HCT116 (cell line): ENCODE results near the gene MRPL37. TPM values are rescaled to one million over a fixed set of nuclear protein-coding genes. Genes with fewer than 3 reads are reported as not detected.

ENCODE experiments used
- ATAC-seq: fragments of 200-7000 bp; cut with Tn5 transposase; 2 replicates; pipeline ENCODE4 v1.9.1; 2020; ENCODE audit warnings: mild to moderate bottlenecking, moderate library complexity
- BruUV-seq: library from RNA; stranded (reverse); fragments of 400-500 nt; replicated peaks from 2 replicates; lab custom pipeline; 2021; lab: Mats Ljungman, UMichigan
- CTCF ChIA-PET: fragments of 300-600 bp; sonication (Branson Sonifier 250); formaldehyde crosslinking; loops from one replicate; lab custom pipeline; 2021; ENCODE audit warnings: antibody characterized with exemption; lab: Charles Lee
- POLR2A ChIA-PET: fragments of 300-600, 350-600 bp; sonication (Branson Sonifier 250); formaldehyde crosslinking; loops from one replicate; lab custom pipeline; 2021; ENCODE audit warnings: antibody characterized with exemption; lab: Charles Lee
- RAD21 ChIA-PET, 2 experiments: fragments of 300-600 bp; sonication (Branson Sonifier 250); formaldehyde crosslinking; loops; one replicate each; lab custom pipeline; 2023; ENCODE audit warnings: low total read pairs in 2 of 2; ENCODE audit not compliant: uncharacterized antibody in 2 of 2, unreplicated experiment in 2 of 2, low non-redundant PET in 1 of 2; lab: Charles Lee
- DNase-seq: peaks from one replicate; pipeline ENCODE4 v3.0.0-alpha.2; 2010; ENCODE audit warnings: low read depth, low spot score
- H2AFZ ChIP-seq: fragments of 200-600 bp; shearing (Covaris generic), sonication (generic); 2 replicates; pipeline ENCODE4 v1.6.1; 2017; ENCODE audit warnings: low read depth, mixed run types, mixed read lengths, antibody characterized with exemption, low read length; ENCODE audit not compliant: poor library complexity, severe bottlenecking
- H3K27ac ChIP-seq: 2 replicates; pipeline ENCODE4 v1.5.1; 2012; ENCODE audit warnings: low read depth, low read length
- H3K27me3 ChIP-seq: fragments of 200-600 bp; sonication (generic); 2 replicates; pipeline ENCODE4 v1.6.1; 2016; ENCODE audit warnings: mixed run types, low read length, mixed read lengths; ENCODE audit not compliant: insufficient read depth
- H3K36me3 ChIP-seq, 2 experiments: fragments of 200-500 bp in 1 of 2; fragments of 200-600 bp in 1 of 2; sonication (Bioruptor generic) in 1 of 2; sonication (generic) in 1 of 2; 2 replicates each; pipeline versions ENCODE4 v1.5.1 to v1.6.1; 2014 to 2016; ENCODE audit warnings: low read length in 2 of 2, inconsistent platforms in 1 of 2, mixed read lengths in 1 of 2, mixed run types in 1 of 2; ENCODE audit not compliant: insufficient read depth in 2 of 2, control insufficient read depth in 1 of 2
- H3K4me1 ChIP-seq, 2 experiments: fragments of 200-600 bp in 1 of 2; sonication (generic) in 1 of 2; 2 replicates each; pipeline versions ENCODE4 v1.5.1 to v1.6.1; 2012 to 2017; ENCODE audit warnings: low read length in 2 of 2, inconsistent platforms in 1 of 2, mild to moderate bottlenecking in 1 of 2, mixed read lengths in 1 of 2, mixed run types in 1 of 2, moderate library complexity in 1 of 2; ENCODE audit not compliant: insufficient read depth in 2 of 2, control insufficient read depth in 1 of 2
- H3K4me2 ChIP-seq: fragments of 200-600 bp; sonication (generic); 2 replicates; pipeline ENCODE4 v1.6.1; 2017; ENCODE audit warnings: mixed run types, low read length, mixed read lengths
- H3K4me3 ChIP-seq, 2 experiments: fragments of 200-600 bp in 1 of 2; sonication (generic) in 1 of 2; replicated peaks in 1 of 2; 2 replicates each; pipeline ENCODE4 v1.5.1; 2011 to 2016; ENCODE audit warnings: low read length in 2 of 2, control low read depth in 1 of 2, low read depth in 1 of 2, mild to moderate bottlenecking in 1 of 2, mixed read lengths in 1 of 2, mixed run types in 1 of 2
- H3K79me2 ChIP-seq: fragments of 200-600 bp; sonication (generic); 2 replicates; pipeline ENCODE4 v1.6.1; 2017; ENCODE audit warnings: mild to moderate bottlenecking, mixed run types, low read length, moderate library complexity, mixed read lengths; ENCODE audit not compliant: insufficient read depth
- H3K9ac ChIP-seq: fragments of 200-600 bp; sonication (generic); 2 replicates; pipeline ENCODE4 v1.6.1; 2016; ENCODE audit warnings: low read length, mixed read lengths
- H3K9me2 ChIP-seq: fragments of 200-600 bp; sonication (generic), shearing (Covaris generic); 2 replicates; pipeline ENCODE4 v1.6.1; 2017; ENCODE audit warnings: mixed run types, mild to moderate bottlenecking, moderate library complexity; ENCODE audit not compliant: insufficient read depth
- H3K9me3 ChIP-seq, 2 experiments: fragments of 200-500 bp in 1 of 2; fragments of 200-600 bp in 1 of 2; sonication (Bioruptor generic) in 1 of 2; sonication (generic) in 1 of 2; 2 replicates each; pipeline ENCODE4 v1.6.1; 2014 to 2017; ENCODE audit warnings: low read length in 2 of 2, mixed read lengths in 2 of 2, inconsistent platforms in 1 of 2, low read depth in 1 of 2, mild to moderate bottlenecking in 1 of 2, mixed run types in 1 of 2, moderate library complexity in 1 of 2; ENCODE audit not compliant: control insufficient read depth in 1 of 2, insufficient read depth in 1 of 2
- H4K20me1 ChIP-seq: fragments of 200-600 bp; sonication (generic), shearing (Covaris generic); 2 replicates; pipeline ENCODE4 v1.6.1; 2017; ENCODE audit warnings: mixed run types, mild to moderate bottlenecking, moderate library complexity; ENCODE audit not compliant: insufficient read depth
- CEBPB ChIP-seq: IDR thresholded peaks from 2 replicates; pipeline ENCODE4 v1.6.1; 2012; ENCODE audit warnings: low read depth
- CTCF ChIP-seq, 3 experiments: fragments of 200-600 bp in 1 of 3; sonication (generic) in 1 of 3; IDR thresholded peaks in 2 of 3; conservative IDR thresholded peaks in 1 of 3; 2 replicates each; pipeline ENCODE4 v1.5.1; 2012 to 2017; ENCODE audit warnings: low read depth in 2 of 3, low read length in 2 of 3, antibody characterized with exemption in 1 of 3, borderline replicate concordance in 1 of 3, control low read depth in 1 of 3, mild to moderate bottlenecking in 1 of 3, mixed read lengths in 1 of 3, mixed run types in 1 of 3, moderate library complexity in 1 of 3; ENCODE audit not compliant: insufficient read depth in 1 of 3
- EGR1 ChIP-seq: IDR thresholded peaks from 2 replicates; pipeline ENCODE4 v1.6.1; 2012; ENCODE audit warnings: low read depth
- EZH2 ChIP-seq: fragments of 200-600 bp; sonication (generic); IDR thresholded peaks from 2 replicates; pipeline ENCODE4 v1.6.1; 2017; ENCODE audit warnings: antibody characterized with exemption, mixed run types
- FOSL1 ChIP-seq: IDR thresholded peaks from 2 replicates; pipeline ENCODE4 v1.6.1; 2012; ENCODE audit warnings: low read depth
- JUND ChIP-seq: IDR thresholded peaks from 2 replicates; pipeline ENCODE4 v1.6.1; 2012
- MAX ChIP-seq: IDR thresholded peaks from 2 replicates; pipeline ENCODE4 v1.6.1; 2012
- RAD21 ChIP-seq: IDR thresholded peaks from 2 replicates; pipeline ENCODE4 v1.6.1; 2012; ENCODE audit warnings: low read depth, mild to moderate bottlenecking
- ZBTB33 ChIP-seq: IDR thresholded peaks from 2 replicates; pipeline ENCODE4 v1.6.1; 2011; ENCODE audit warnings: mild to moderate bottlenecking, low read length, moderate library complexity; ENCODE audit not compliant: insufficient replicate concordance; ENCODE audit errors: extremely low read depth
- ZFX ChIP-seq: fragments of 450-650 bp; IDR thresholded peaks from 2 replicates; pipeline ENCODE4 v1.6.1; 2017
- intact Hi-C: fragments of 100-400 bp; cut with micrococcal nuclease; formaldehyde crosslinking; loops from 2 replicates; pipeline ENCODE4 v1.10.0; 2022
- total RNA-seq: library from RNA; stranded (reverse); gene quantifications from one replicate; pipeline ENCODE4 v1.2.1, GENCODE V29; 2021; ENCODE audit not compliant: unreplicated experiment

Gene MRPL37
- total RNA-seq, 1 experiment from 2014 or later = 132 TPM

GRCh38 chr1:54266908-54267307 is 66.9 kb downstream of the MRPL37 start:
- Histone ChIP-seq H3K9ac (no peak overlapping the region), H4K20me1 (no peaks in the 10 kb centered on the region), H3K4me3 (no peak overlapping the region), H3K36me3 (no peaks in the 10 kb centered on the region), H3K4me1 (no peaks in the 10 kb centered on the region), H3K79me2 (no peaks in the 10 kb centered on the region), H2AFZ (no peak overlapping the region), H3K9me2 (no peaks in the 10 kb centered on the region), H3K27me3 (no peaks in the 10 kb centered on the region), H3K9me3 (no peaks in the 10 kb centered on the region), H3K4me2 (no peak overlapping the region), H3K27ac (no peak overlapping the region)
- ATAC-seq (no peak), DNase-seq (no peak)
- TF ChIP-seq CTCF (IDR thresholded peaks at IDR 0.05 in 2 of 3, conservative IDR thresholded peaks at IDR 0.05 in 1 of 3; ENCODE audit: borderline replicate concordance in 1 of 3, insufficient read depth in 1 of 3, low read depth in 2 of 3, low read length in 2 of 3) (no peak), ZFX (no peak), CEBPB (no peak), JUND (no peak), EZH2 (no peak), FOSL1 (no peak), MAX (no peak), RAD21 (no peak), ZBTB33 (no peak), EGR1 (no peak)
- ChIA-PET CTCF (no interaction called here), POLR2A (no interaction called here), RAD21 (no interaction called here)
- BruUV-seq = no TSS peak
- intact Hi-C loops = no loop called here

Other genes starting within 250 kb of the MRPL37 start
- gene LDLRAD1, start 182.0 kb upstream of the MRPL37 start, total RNA-seq = 0.30 TPM
- 121 TPM for gene TMEM59, start 147.0 kb upstream of the MRPL37 start, total RNA-seq
- gene TCEANC2, start 146.6 kb upstream of the MRPL37 start, total RNA-seq = 5.4 TPM
- 0.22 TPM for gene CDCP2, start 47.2 kb upstream of the MRPL37 start, total RNA-seq
- 11.7 TPM for gene CYB5RL, start 137 bp upstream of the MRPL37 start, total RNA-seq
- 37.5 TPM for gene SSBP3, start 206.2 kb downstream of the MRPL37 start, total RNA-seq